Stomach (tissue), 4 donors: ENCODE results near the gene PACSIN3.

Experiments
- EP300 ChIP-seq: sonication (generic); formaldehyde crosslinking; IDR thresholded peaks from one replicate; pipeline ENCODE4 v1.6.1; 2017; ENCODE audit warnings: antibody characterized with exemption
- POLR2A ChIP-seq, 4 donors: fragments of 450-650 bp; IDR thresholded peaks; one replicate each; pipeline ENCODE4 v1.6.1; 2016; ENCODE audit warnings: antibody characterized with exemption in 4 of 4, control low read depth in 2 of 4, mild to moderate bottlenecking in 1 of 4, moderate library complexity in 1 of 4
- POLR2AphosphoS5 ChIP-seq, 3 donors: sonication (generic); formaldehyde crosslinking; IDR thresholded peaks; one replicate each; pipeline ENCODE4 v1.6.1; 2016; ENCODE audit warnings: antibody characterized with exemption in 3 of 3
- TF ChIP-seq, protein P1 (sequence below), 7 experiments: fragments of 450-650 bp in 4 of 7; fragments of 200-600 bp in 3 of 7; sonication (generic) in 3 of 7; IDR thresholded peaks; one replicate each; pipeline ENCODE4 v1.5.1; 2016 to 2019; ENCODE audit warnings: antibody characterized with exemption in 7 of 7, control low read depth in 2 of 7, mild to moderate bottlenecking in 1 of 7

- TF ChIP-seq EP300 (no peak), POLR2A (IDR thresholded peaks at IDR 0.05) (no peak), POLR2AphosphoS5 (IDR thresholded peaks at IDR 0.05) (no peak)
- TF ChIP-seq, protein P1, sequence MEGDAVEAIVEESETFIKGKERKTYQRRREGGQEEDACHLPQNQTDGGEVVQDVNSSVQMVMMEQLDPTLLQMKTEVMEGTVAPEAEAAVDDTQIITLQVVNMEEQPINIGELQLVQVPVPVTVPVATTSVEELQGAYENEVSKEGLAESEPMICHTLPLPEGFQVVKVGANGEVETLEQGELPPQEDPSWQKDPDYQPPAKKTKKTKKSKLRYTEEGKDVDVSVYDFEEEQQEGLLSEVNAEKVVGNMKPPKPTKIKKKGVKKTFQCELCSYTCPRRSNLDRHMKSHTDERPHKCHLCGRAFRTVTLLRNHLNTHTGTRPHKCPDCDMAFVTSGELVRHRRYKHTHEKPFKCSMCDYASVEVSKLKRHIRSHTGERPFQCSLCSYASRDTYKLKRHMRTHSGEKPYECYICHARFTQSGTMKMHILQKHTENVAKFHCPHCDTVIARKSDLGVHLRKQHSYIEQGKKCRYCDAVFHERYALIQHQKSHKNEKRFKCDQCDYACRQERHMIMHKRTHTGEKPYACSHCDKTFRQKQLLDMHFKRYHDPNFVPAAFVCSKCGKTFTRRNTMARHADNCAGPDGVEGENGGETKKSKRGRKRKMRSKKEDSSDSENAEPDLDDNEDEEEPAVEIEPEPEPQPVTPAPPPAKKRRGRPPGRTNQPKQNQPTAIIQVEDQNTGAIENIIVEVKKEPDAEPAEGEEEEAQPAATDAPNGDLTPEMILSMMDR (IDR thresholded peaks at IDR 0.05), result no peak
Measured at GRCh38 chr11:47175746-47176327, 10.4 kb downstream of the PACSIN3 start.
